HEK293 (cell line): ENCODE measurements around the gene STAG3.

Experiments
- BCL11A ChIP-seq: fragments of 450-650 bp; formaldehyde crosslinking; IDR thresholded peaks from 2 replicates; pipeline ENCODE4 v1.5.1; 2016; ENCODE audit warnings: low read depth, missing biosample characterization, missing genetic modification characterization
- KLF10 ChIP-seq: fragments of 450-650 bp; IDR thresholded peaks from 2 replicates; pipeline ENCODE4 v1.5.1; 2018; ENCODE audit warnings: missing biosample characterization, mild to moderate bottlenecking, missing genetic modification characterization
- MEIS1 ChIP-seq: sonication (generic); formaldehyde crosslinking; IDR thresholded peaks from 2 replicates; pipeline ENCODE4 v1.8.1; 2022; ENCODE audit warnings: missing genetic modification reagents, mild to moderate bottlenecking, borderline replicate concordance
- MZF1 ChIP-seq: fragments of 450-650 bp; formaldehyde crosslinking; IDR thresholded peaks from 2 replicates; pipeline ENCODE4 v1.5.1; 2017; ENCODE audit warnings: missing biosample characterization, missing genetic modification characterization, borderline replicate concordance
- SCRT1 ChIP-seq: fragments of 450-650 bp; formaldehyde crosslinking; IDR thresholded peaks from 2 replicates; pipeline ENCODE4 v1.5.1; 2016; ENCODE audit warnings: missing biosample characterization, missing genetic modification characterization, borderline replicate concordance
- ZBTB17 ChIP-seq: fragments of 450-650 bp; formaldehyde crosslinking; IDR thresholded peaks from 2 replicates; pipeline ENCODE4 v1.5.1; 2016; ENCODE audit warnings: missing biosample characterization, missing genetic modification characterization
- ZFHX2 ChIP-seq: fragments of 450-650 bp; formaldehyde crosslinking; conservative IDR thresholded peaks from 2 replicates; pipeline ENCODE4 v1.5.1; 2016; ENCODE audit warnings: missing biosample characterization, missing genetic modification characterization
- ZIC2 ChIP-seq: fragments of 450-650 bp; formaldehyde crosslinking; IDR thresholded peaks from 2 replicates; pipeline ENCODE4 v1.5.1; 2016; ENCODE audit warnings: missing biosample characterization, missing genetic modification characterization
- ZNF132 ChIP-seq: fragments of 450-650 bp; formaldehyde crosslinking; IDR thresholded peaks from 2 replicates; pipeline ENCODE4 v1.5.1; 2017; ENCODE audit warnings: missing biosample characterization, missing genetic modification characterization, borderline replicate concordance
- ZNF16 ChIP-seq: fragments of 450-650 bp; formaldehyde crosslinking; IDR thresholded peaks from 2 replicates; pipeline ENCODE4 v1.5.1; 2016; ENCODE audit warnings: low read depth, missing biosample characterization, missing genetic modification characterization
- ZNF202 ChIP-seq: fragments of 450-650 bp; formaldehyde crosslinking; IDR thresholded peaks from 2 replicates; pipeline ENCODE4 v1.5.1; 2016; ENCODE audit warnings: missing biosample characterization, missing genetic modification characterization, borderline replicate concordance
- ZNF214 ChIP-seq: fragments of 450-650 bp; formaldehyde crosslinking; IDR thresholded peaks from 2 replicates; pipeline ENCODE4 v1.5.1; 2017; ENCODE audit warnings: missing biosample characterization, mild to moderate bottlenecking, missing genetic modification characterization, borderline replicate concordance
- ZNF324 ChIP-seq: fragments of 450-650 bp; formaldehyde crosslinking; IDR thresholded peaks from 2 replicates; pipeline ENCODE4 v1.5.1; 2016; ENCODE audit warnings: missing biosample characterization, missing genetic modification characterization
- ZNF426 ChIP-seq: fragments of 450-650 bp; formaldehyde crosslinking; IDR thresholded peaks from 2 replicates; pipeline ENCODE4 v1.5.1; 2017; ENCODE audit warnings: missing biosample characterization, missing genetic modification characterization, mild to moderate bottlenecking, inconsistent platforms, moderate library complexity
- ZNF501 ChIP-seq: fragments of 450-650 bp; formaldehyde crosslinking; IDR thresholded peaks from 2 replicates; pipeline ENCODE4 v1.5.1; 2016; ENCODE audit warnings: missing biosample characterization, missing genetic modification characterization
- ZNF510 ChIP-seq: fragments of 450-650 bp; formaldehyde crosslinking; IDR thresholded peaks from 2 replicates; pipeline ENCODE4 v1.5.1; 2018; ENCODE audit warnings: mild to moderate bottlenecking, missing genetic modification characterization, missing biosample characterization; ENCODE audit not compliant: insufficient replicate concordance
- ZNF514 ChIP-seq: fragments of 450-650 bp; formaldehyde crosslinking; IDR thresholded peaks from 2 replicates; pipeline ENCODE4 v1.5.1; 2016; ENCODE audit warnings: missing biosample characterization, missing genetic modification characterization
- ZNF555 ChIP-seq: fragments of 450-650 bp; formaldehyde crosslinking; conservative IDR thresholded peaks from 2 replicates; pipeline ENCODE4 v1.5.1; 2017; ENCODE audit warnings: missing biosample characterization, mild to moderate bottlenecking, missing genetic modification characterization, inconsistent platforms
- ZNF623 ChIP-seq: fragments of 450-650 bp; formaldehyde crosslinking; IDR thresholded peaks from 2 replicates; pipeline ENCODE4 v1.5.1; 2016; ENCODE audit warnings: missing biosample characterization, missing genetic modification characterization
- ZNF654 ChIP-seq: fragments of 450-650 bp; formaldehyde crosslinking; IDR thresholded peaks from 2 replicates; pipeline ENCODE4 v1.5.1; 2016; ENCODE audit warnings: low read depth, missing biosample characterization, missing genetic modification characterization
- ZNF704 ChIP-seq: fragments of 450-650 bp; formaldehyde crosslinking; IDR thresholded peaks from 2 replicates; pipeline ENCODE4 v1.5.1; 2016; ENCODE audit warnings: missing biosample characterization, missing genetic modification characterization
- ZNF791 ChIP-seq: fragments of 450-650 bp; formaldehyde crosslinking; IDR thresholded peaks from 2 replicates; pipeline ENCODE4 v1.5.1; 2016; ENCODE audit warnings: missing biosample characterization, missing genetic modification characterization
- ZSCAN18 ChIP-seq: fragments of 450-650 bp; formaldehyde crosslinking; IDR thresholded peaks from 2 replicates; pipeline ENCODE4 v1.5.1; 2016; ENCODE audit warnings: missing biosample characterization, missing genetic modification characterization
- TF ChIP-seq, protein P1 (sequence below): fragments of 450-650 bp; formaldehyde crosslinking; IDR thresholded peaks from 2 replicates; pipeline ENCODE4 v1.5.1; 2017; ENCODE audit warnings: missing biosample characterization, missing genetic modification characterization
- TF ChIP-seq, protein P2 (sequence below): fragments of 450-650 bp; formaldehyde crosslinking; IDR thresholded peaks from 2 replicates; pipeline ENCODE4 v1.5.1; 2016; ENCODE audit warnings: missing biosample characterization, missing genetic modification characterization
- TF ChIP-seq, protein P3 (sequence below): fragments of 450-650 bp; formaldehyde crosslinking; IDR thresholded peaks from 2 replicates; pipeline ENCODE4 v1.5.1; 2016; ENCODE audit warnings: missing biosample characterization, missing genetic modification characterization
- TF ChIP-seq, protein P4 (sequence below): fragments of 450-650 bp; formaldehyde crosslinking; IDR thresholded peaks from 2 replicates; pipeline ENCODE4 v1.5.1; 2016; ENCODE audit warnings: missing biosample characterization, missing genetic modification characterization
- TF ChIP-seq, protein P5 (sequence below): fragments of 450-650 bp; formaldehyde crosslinking; IDR thresholded peaks from 2 replicates; pipeline ENCODE4 v1.5.1; 2016; ENCODE audit warnings: missing biosample characterization, missing genetic modification characterization

The STAG3 gene

GRCh38 chr7:100163006-100163531 is 14.6 kb upstream of the STAG3 start (continued):
- TF ChIP-seq, protein P1, sequence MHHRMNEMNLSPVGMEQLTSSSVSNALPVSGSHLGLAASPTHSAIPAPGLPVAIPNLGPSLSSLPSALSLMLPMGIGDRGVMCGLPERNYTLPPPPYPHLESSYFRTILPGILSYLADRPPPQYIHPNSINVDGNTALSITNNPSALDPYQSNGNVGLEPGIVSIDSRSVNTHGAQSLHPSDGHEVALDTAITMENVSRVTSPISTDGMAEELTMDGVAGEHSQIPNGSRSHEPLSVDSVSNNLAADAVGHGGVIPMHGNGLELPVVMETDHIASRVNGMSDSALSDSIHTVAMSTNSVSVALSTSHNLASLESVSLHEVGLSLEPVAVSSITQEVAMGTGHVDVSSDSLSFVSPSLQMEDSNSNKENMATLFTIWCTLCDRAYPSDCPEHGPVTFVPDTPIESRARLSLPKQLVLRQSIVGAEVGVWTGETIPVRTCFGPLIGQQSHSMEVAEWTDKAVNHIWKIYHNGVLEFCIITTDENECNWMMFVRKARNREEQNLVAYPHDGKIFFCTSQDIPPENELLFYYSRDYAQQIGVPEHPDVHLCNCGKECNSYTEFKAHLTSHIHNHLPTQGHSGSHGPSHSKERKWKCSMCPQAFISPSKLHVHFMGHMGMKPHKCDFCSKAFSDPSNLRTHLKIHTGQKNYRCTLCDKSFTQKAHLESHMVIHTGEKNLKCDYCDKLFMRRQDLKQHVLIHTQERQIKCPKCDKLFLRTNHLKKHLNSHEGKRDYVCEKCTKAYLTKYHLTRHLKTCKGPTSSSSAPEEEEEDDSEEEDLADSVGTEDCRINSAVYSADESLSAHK (tag by site-specific recombination), result no peak
- no peak for TF ChIP-seq ZNF704 (tag by site-specific recombination)
- no peak for TF ChIP-seq ZNF426 (tag by site-specific recombination)
- TF ChIP-seq ZNF514 (tag by site-specific recombination), result no peak
- no peak for TF ChIP-seq ZFHX2
- no peak for TF ChIP-seq BCL11A
- TF ChIP-seq, protein P2, sequence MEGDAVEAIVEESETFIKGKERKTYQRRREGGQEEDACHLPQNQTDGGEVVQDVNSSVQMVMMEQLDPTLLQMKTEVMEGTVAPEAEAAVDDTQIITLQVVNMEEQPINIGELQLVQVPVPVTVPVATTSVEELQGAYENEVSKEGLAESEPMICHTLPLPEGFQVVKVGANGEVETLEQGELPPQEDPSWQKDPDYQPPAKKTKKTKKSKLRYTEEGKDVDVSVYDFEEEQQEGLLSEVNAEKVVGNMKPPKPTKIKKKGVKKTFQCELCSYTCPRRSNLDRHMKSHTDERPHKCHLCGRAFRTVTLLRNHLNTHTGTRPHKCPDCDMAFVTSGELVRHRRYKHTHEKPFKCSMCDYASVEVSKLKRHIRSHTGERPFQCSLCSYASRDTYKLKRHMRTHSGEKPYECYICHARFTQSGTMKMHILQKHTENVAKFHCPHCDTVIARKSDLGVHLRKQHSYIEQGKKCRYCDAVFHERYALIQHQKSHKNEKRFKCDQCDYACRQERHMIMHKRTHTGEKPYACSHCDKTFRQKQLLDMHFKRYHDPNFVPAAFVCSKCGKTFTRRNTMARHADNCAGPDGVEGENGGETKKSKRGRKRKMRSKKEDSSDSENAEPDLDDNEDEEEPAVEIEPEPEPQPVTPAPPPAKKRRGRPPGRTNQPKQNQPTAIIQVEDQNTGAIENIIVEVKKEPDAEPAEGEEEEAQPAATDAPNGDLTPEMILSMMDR (tag by site-specific recombination), result no peak
- TF ChIP-seq ZNF324 (tag by site-specific recombination), result no peak
- TF ChIP-seq, protein P3, sequence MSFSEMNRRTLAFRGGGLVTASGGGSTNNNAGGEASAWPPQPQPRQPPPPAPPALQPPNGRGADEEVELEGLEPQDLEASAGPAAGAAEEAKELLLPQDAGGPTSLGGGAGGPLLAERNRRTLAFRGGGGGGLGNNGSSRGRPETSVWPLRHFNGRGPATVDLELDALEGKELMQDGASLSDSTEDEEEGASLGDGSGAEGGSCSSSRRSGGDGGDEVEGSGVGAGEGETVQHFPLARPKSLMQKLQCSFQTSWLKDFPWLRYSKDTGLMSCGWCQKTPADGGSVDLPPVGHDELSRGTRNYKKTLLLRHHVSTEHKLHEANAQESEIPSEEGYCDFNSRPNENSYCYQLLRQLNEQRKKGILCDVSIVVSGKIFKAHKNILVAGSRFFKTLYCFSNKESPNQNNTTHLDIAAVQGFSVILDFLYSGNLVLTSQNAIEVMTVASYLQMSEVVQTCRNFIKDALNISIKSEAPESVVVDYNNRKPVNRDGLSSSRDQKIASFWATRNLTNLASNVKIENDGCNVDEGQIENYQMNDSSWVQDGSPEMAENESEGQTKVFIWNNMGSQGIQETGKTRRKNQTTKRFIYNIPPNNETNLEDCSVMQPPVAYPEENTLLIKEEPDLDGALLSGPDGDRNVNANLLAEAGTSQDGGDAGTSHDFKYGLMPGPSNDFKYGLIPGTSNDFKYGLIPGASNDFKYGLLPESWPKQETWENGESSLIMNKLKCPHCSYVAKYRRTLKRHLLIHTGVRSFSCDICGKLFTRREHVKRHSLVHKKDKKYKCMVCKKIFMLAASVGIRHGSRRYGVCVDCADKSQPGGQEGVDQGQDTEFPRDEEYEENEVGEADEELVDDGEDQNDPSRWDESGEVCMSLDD (tag by site-specific recombination), result no peak
- TF ChIP-seq SCRT1 (tag by site-specific recombination), result peak; percentile 67
- no peak for TF ChIP-seq ZNF16
- TF ChIP-seq ZSCAN18 (tag by site-specific recombination), result no peak
- no peak for TF ChIP-seq ZNF791 (tag by site-specific recombination)
- TF ChIP-seq ZNF202 (tag by site-specific recombination), result no peak
- TF ChIP-seq ZBTB17 (tag by site-specific recombination), result peak; percentile 50; the same call in 1 of the 2 replicates
- no peak for TF ChIP-seq ZNF555 (tag by site-specific recombination)
- TF ChIP-seq ZNF654 (tag by site-specific recombination), result no peak
- TF ChIP-seq, protein P4, sequence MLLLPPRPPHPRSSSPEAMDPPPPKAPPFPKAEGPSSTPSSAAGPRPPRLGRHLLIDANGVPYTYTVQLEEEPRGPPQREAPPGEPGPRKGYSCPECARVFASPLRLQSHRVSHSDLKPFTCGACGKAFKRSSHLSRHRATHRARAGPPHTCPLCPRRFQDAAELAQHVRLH, result no peak
- no peak for TF ChIP-seq ZNF501 (tag by site-specific recombination)
- TF ChIP-seq ZNF510, result no peak
- no peak for TF ChIP-seq ZNF132 (tag by site-specific recombination)
- TF ChIP-seq ZNF623, result no peak
- TF ChIP-seq MEIS1 (CRISPR knock-in tag), result no peak
- TF ChIP-seq ZNF214 (tag by site-specific recombination), result no peak
- TF ChIP-seq, protein P5, sequence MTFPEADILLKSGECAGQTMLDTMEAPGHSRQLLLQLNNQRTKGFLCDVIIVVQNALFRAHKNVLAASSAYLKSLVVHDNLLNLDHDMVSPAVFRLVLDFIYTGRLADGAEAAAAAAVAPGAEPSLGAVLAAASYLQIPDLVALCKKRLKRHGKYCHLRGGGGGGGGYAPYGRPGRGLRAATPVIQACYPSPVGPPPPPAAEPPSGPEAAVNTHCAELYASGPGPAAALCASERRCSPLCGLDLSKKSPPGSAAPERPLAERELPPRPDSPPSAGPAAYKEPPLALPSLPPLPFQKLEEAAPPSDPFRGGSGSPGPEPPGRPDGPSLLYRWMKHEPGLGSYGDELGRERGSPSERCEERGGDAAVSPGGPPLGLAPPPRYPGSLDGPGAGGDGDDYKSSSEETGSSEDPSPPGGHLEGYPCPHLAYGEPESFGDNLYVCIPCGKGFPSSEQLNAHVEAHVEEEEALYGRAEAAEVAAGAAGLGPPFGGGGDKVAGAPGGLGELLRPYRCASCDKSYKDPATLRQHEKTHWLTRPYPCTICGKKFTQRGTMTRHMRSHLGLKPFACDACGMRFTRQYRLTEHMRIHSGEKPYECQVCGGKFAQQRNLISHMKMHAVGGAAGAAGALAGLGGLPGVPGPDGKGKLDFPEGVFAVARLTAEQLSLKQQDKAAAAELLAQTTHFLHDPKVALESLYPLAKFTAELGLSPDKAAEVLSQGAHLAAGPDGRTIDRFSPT (tag by site-specific recombination), result peak; percentile 31; the same call in 1 of the 2 replicates
- TF ChIP-seq KLF10 (tag by site-specific recombination), result no peak
- TF ChIP-seq ZIC2, result peak; percentile 63
- TF ChIP-seq MZF1, result no peak
